ENCODE results near the gene ARFRP1. TPM values are rescaled to one million over a fixed set of nuclear protein-coding genes. Genes with fewer than 3 reads are reported as not detected.

ARFRP1 gene
- 10 to 100 TPM; 43.6 to 52.1 (median 46.7) TPM for total RNA-seq

DNA sequence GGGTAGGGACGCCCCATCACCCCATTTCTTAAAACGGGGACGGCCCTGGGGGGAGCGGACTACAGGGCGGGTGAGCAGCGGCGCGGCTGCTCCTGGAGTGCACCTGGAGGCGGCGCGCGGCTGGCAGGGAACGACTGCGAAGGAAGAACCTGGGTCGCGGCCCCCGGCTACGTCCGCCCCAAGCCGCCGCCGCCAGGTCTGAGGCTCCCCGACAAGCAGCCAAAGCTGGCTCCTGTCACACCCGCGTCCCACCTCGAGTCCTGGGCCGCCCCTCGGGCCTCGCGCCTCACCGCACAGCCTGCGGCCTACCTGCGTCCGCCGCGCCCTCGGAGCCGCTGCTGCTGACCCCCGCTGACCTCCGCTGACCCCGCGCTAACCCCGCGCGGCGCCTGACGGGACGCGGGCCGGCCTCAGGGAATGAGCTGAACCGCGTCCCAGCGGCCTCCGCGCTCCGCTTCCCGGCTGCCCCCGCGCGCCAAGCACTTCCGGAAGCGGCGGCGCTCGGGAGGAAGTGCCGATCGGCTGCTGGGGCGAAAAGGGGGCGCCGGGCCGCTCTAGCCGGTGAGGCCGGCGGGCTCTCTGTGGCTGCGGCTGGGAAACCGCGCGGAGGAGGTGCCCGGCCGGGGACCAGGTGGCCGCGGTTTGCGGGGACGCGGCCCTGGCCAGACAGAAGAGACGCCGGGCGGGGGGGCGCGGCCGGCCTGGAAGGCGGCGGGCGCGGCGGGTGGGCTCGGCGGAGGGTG is at the start of gene ARFRP1, which contains the start of gene ZGPAT:
Gene ARFRP1, minus strand, starts transcription at position 419 of the 743 bp plus-strand sequence. CDS start 885 bp downstream, outside the sequence.
Gene ZGPAT, plus strand, starts transcription at position 482 of the 743 bp plus-strand sequence. CDS start 542 bp downstream, outside the sequence.
- peak within 1 kb of the TSS; percentile 80 to 93 (median 88) for H3K4me3 ChIP-seq (replicated peaks in 1 of 3)
- intact Hi-C loops (cut with DNase I): no loop called here
- DNase-seq: peak; percentile 87 to 89
- TF ChIP-seq CTCF (IDR thresholded peaks at IDR 0.05) (peak in 1 of 6 experiments; percentile 17), POLR2A (IDR thresholded peaks at IDR 0.05) (peak in 1 of 2 donors; percentile 62)
- H3K27me3 ChIP-seq: no peaks in the 10 kb centered on the region
- peaks cover 8 to 27% of the 10 kb centered on the region in 2 donors for H3K36me3 ChIP-seq
- WGBS, 2 donors: no CpG with 5 or more reads among the region's 98 CpGs
- H3K4me1 ChIP-seq: peaks cover 18 to 20% of the 10 kb centered on the region in 2 donors
- H3K9me3 ChIP-seq: no peaks in the 10 kb centered on the region
- H3K27ac ChIP-seq: peak within 1 kb of the TSS; percentile 59 to 80 (median 76)

GRCh38 chr20:63756648-63756991 is 48.8 kb upstream of the ARFRP1 start:
- TF ChIP-seq POLR2A (IDR thresholded peaks at IDR 0.05) (no peak), CTCF (IDR thresholded peaks at IDR 0.05) (no peak)
- WGBS, 2 donors: 78 to 80% methylated on average over 8 of the region's 8 CpGs
- intact Hi-C loops (cut with DNase I): no loop called here

DNA sequence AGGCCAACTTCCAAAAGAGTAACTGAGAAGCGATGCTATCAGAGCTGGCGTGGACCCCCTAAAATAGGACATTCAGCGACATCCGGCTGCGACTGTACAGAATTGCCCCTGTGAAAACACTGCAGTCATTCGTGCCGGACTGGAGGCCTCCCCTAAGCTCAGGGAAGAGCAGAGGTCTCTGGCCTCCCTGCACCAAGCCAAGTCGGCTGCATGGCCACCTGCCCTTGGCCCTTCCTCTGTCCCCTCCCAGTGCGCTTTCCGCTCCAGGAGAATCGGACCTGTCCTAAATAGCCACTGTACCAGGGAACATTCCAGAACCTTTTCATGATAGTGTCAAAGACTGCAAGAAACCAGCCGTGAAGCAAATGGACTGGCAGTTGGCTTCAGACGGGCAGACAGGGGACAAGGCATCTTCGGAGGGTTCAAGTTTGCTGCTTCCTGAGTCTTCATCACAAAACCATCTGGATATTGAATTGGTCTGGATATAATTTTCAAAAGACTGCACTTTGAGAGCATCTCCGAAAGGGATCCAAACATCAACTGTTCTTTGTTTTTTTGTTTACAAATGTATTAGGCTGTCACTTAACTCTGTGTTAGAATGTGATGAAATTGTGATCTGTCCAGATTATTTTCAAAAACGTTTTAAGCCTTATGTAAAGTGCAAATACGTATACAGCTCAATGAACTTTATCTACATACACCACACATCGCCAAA is 48.3 kb upstream of the ARFRP1 start:
- 81 to 88% methylated on average over 18 of the region's 18 CpGs for WGBS, 2 donors
- intact Hi-C loops (cut with DNase I): no loop called here
- H3K36me3 ChIP-seq: no peaks in the 10 kb centered on the region

More at GRCh38 chr20:63756648-63756991, 48.8 kb upstream of the ARFRP1 start:
- no peak for DNase-seq
- Histone ChIP-seq H3K36me3 (no peaks in the 10 kb centered on the region), H3K27me3 (no peaks in the 10 kb centered on the region), H3K4me3 (replicated peaks in 1 of 3) (no peak overlapping the region), H3K4me1 (peaks cover 9 to 17% of the 10 kb centered on the region in 2 donors), H3K27ac (no peak overlapping the region), H3K9me3 (no peaks in the 10 kb centered on the region)

DNA sequence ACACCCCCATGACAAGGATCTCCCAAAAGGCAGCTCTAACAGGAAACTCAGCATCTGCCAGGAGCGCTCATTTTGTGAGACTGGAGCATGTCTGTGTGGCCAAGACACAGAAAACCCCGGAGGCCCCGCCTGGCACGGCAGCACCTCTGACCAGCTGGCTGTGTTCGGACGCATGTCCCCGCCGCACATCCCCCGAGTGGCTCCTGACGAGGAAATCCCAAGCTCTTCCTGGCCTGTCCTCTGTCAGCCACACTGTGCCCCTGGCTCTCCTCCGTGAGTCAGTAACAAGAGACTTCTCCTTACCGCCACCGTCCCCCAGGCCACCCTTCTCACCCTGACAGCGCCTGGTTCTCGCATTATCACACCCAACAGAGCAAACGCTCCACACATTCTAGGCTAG is 46.2 kb upstream of the ARFRP1 start:
- Histone ChIP-seq H3K36me3 (no peaks in the 10 kb centered on the region), H3K4me3 (replicated peaks in 1 of 3) (no peak overlapping the region), H3K9me3 (no peaks in the 10 kb centered on the region), H3K27me3 (no peaks in the 10 kb centered on the region), H3K27ac (no peak overlapping the region), H3K4me1 (peaks cover 9 to 17% of the 10 kb centered on the region in 2 donors)
- intact Hi-C loops (cut with DNase I): no loop called here
- no peak for TF ChIP-seq POLR2A (IDR thresholded peaks at IDR 0.05)
- no peak for TF ChIP-seq CTCF (IDR thresholded peaks at IDR 0.05)
- 87 to 92% methylated on average over 12 to 16 of the region's 16 CpGs for WGBS, 2 donors
- DNase-seq: no peak

More for the DNA sequence above, 48.3 kb upstream of the ARFRP1 start:
- no peaks in the 10 kb centered on the region for H3K27me3 ChIP-seq
- no peak for TF ChIP-seq POLR2A (IDR thresholded peaks at IDR 0.05)
- no peak for TF ChIP-seq CTCF (IDR thresholded peaks at IDR 0.05)
- H3K4me3 ChIP-seq (replicated peaks in 1 of 3): no peak overlapping the region
- DNase-seq: no peak
- H3K9me3 ChIP-seq: no peaks in the 10 kb centered on the region
- no peak overlapping the region for H3K27ac ChIP-seq
- peaks cover 9 to 17% of the 10 kb centered on the region in 2 donors for H3K4me1 ChIP-seq

- intact Hi-C loops (cut with DNase I): no loop called here
- H3K9me3 ChIP-seq: no peaks in the 10 kb centered on the region
- 96 to 97% methylated on average over 13 of the region's 13 CpGs for WGBS, 2 donors
- peaks cover 9 to 17% of the 10 kb centered on the region in 2 donors for H3K4me1 ChIP-seq
- H3K27ac ChIP-seq: no peak overlapping the region
- TF ChIP-seq POLR2A (IDR thresholded peaks at IDR 0.05): no peak
- TF ChIP-seq CTCF (IDR thresholded peaks at IDR 0.05): no peak
- H3K27me3 ChIP-seq: no peaks in the 10 kb centered on the region
- no peaks in the 10 kb centered on the region for H3K36me3 ChIP-seq
- H3K4me3 ChIP-seq (replicated peaks in 1 of 3): no peak overlapping the region
- DNase-seq: no peak
Observed at GRCh38 chr20:63753381-63753780, 45.6 kb upstream of the ARFRP1 start.
